Measurements from ENCODE around the gene SCARB1. TPM values are rescaled to one million over a fixed set of nuclear protein-coding genes. Genes with fewer than 3 reads are reported as not detected.

Gene SCARB1
- total RNA-seq, 2 donors from 2014 or later = 15.3 to 23.6 TPM

- ATAC-seq (no peak), DNase-seq (ENCODE audit: low spot score in 2 of 2) (no peak)
- peak overlapping the region in 1 of 2 donors; percentile 40 for H3K27ac Mint-ChIP-seq
- H3K36me3 Mint-ChIP-seq = peaks cover 0 to 6% of the 10 kb centered on the region in 2 donors
- H3K9me3 Mint-ChIP-seq = no peaks in the 10 kb centered on the region
Observed at GRCh38 chr12:124805876-124806668, 57.6 kb downstream of the SCARB1 start.

GRCh38 chr12:124805050-124805449, 58.6 kb downstream of the SCARB1 start:
- Mint-ChIP-seq H3K36me3 (peaks cover 0 to 6% of the 10 kb centered on the region in 2 donors), H3K9me3 (no peaks in the 10 kb centered on the region), H3K27ac (peak overlapping the region in 1 of 2 donors; percentile 25)
- ATAC-seq = no peak
- DNase-seq (ENCODE audit: low spot score in 2 of 2) = no peak

GRCh38 chr12:124804011-124804621, 59.5 kb downstream of the SCARB1 start:
- H3K36me3 Mint-ChIP-seq = peaks cover 0 to 6% of the 10 kb centered on the region in 2 donors
- no peaks in the 10 kb centered on the region for H3K9me3 Mint-ChIP-seq

GRCh38 chr12:124802361-124802760, 61.3 kb downstream of the SCARB1 start:
- ATAC-seq (no peak), DNase-seq (ENCODE audit: low spot score in 2 of 2) (no peak)
- H3K36me3 Mint-ChIP-seq = peaks cover 0 to 6% of the 10 kb centered on the region in 2 donors
- H3K9me3 Mint-ChIP-seq = no peaks in the 10 kb centered on the region
- H3K27ac Mint-ChIP-seq = no peak overlapping the region

More at GRCh38 chr12:124804011-124804621, 59.5 kb downstream of the SCARB1 start:
- no peak for ATAC-seq
- no peak for DNase-seq (ENCODE audit: low spot score in 2 of 2)
- no peak overlapping the region for H3K27ac Mint-ChIP-seq

GRCh38 chr12:124800506-124800905, 63.2 kb downstream of the SCARB1 start:
- H3K9me3 Mint-ChIP-seq = no peaks in the 10 kb centered on the region
- no peak for ATAC-seq
- H3K36me3 Mint-ChIP-seq = peaks cover 0 to 6% of the 10 kb centered on the region in 2 donors
- H3K27ac Mint-ChIP-seq = peak overlapping the region in 1 of 2 donors; percentile 62
- no peak for DNase-seq (ENCODE audit: low spot score in 2 of 2)

- Mint-ChIP-seq H3K36me3 (peaks cover 6% of the 10 kb centered on the region in 2 donors), H3K27ac (no peak overlapping the region), H3K9me3 (no peaks in the 10 kb centered on the region)
- DNase-seq (ENCODE audit: low spot score in 2 of 2) = no peak
- ATAC-seq = no peak
Observed at GRCh38 chr12:124797321-124797720, 66.3 kb downstream of the SCARB1 start.

GRCh38 chr12:124796303-124796960, 67.2 kb downstream of the SCARB1 start:
- ATAC-seq (peak; percentile 31 to 83), DNase-seq (ENCODE audit: low spot score in 2 of 2) (no peak)
- Mint-ChIP-seq H3K36me3 (peaks cover 6% of the 10 kb centered on the region in 2 donors), H3K27ac (peak overlapping the region in 1 of 2 donors; percentile 15), H3K9me3 (no peaks in the 10 kb centered on the region)

GRCh38 chr12:124795081-124795948, 68.3 kb downstream of the SCARB1 start:
- no peaks in the 10 kb centered on the region for H3K9me3 Mint-ChIP-seq
- no peak for ATAC-seq
- DNase-seq (ENCODE audit: low spot score in 2 of 2) = no peak
- no peak overlapping the region for H3K27ac Mint-ChIP-seq
- H3K36me3 Mint-ChIP-seq = peaks cover 6% of the 10 kb centered on the region in 2 donors

- no peak for DNase-seq (ENCODE audit: low spot score in 2 of 2)
- Mint-ChIP-seq H3K27ac (no peak overlapping the region), H3K36me3 (peaks cover 6% of the 10 kb centered on the region in 2 donors), H3K9me3 (no peaks in the 10 kb centered on the region)
- no peak for ATAC-seq
Observed at GRCh38 chr12:124792961-124793441, 70.7 kb downstream of the SCARB1 start.

- Mint-ChIP-seq H3K9me3 (no peaks in the 10 kb centered on the region), H3K27ac (no peak overlapping the region)
Observed at GRCh38 chr12:124792156-124792555, 71.5 kb downstream of the SCARB1 start.

GRCh38 chr12:124790650-124791400, 72.8 kb downstream of the SCARB1 start:
- ATAC-seq = no peak
- H3K9me3 Mint-ChIP-seq = no peaks in the 10 kb centered on the region
- peaks cover 6% of the 10 kb centered on the region in 2 donors for H3K36me3 Mint-ChIP-seq
- no peak overlapping the region for H3K27ac Mint-ChIP-seq
- no peak for DNase-seq (ENCODE audit: low spot score in 2 of 2)

More at GRCh38 chr12:124792156-124792555, 71.5 kb downstream of the SCARB1 start:
- no peak for DNase-seq (ENCODE audit: low spot score in 2 of 2)
- ATAC-seq = no peak
- H3K36me3 Mint-ChIP-seq = peaks cover 6% of the 10 kb centered on the region in 2 donors

GRCh38 chr12:124788936-124789555, 74.6 kb downstream of the SCARB1 start:
- no peak for ATAC-seq
- Mint-ChIP-seq H3K36me3 (peaks cover 4 to 5% of the 10 kb centered on the region in 2 donors), H3K9me3 (no peaks in the 10 kb centered on the region), H3K27ac (no peak overlapping the region)
- DNase-seq (ENCODE audit: low spot score in 2 of 2) = no peak

GRCh38 chr12:124786061-124786964, 77.4 kb downstream of the SCARB1 start:
- Mint-ChIP-seq H3K9me3 (no peaks in the 10 kb centered on the region), H3K27ac (no peak overlapping the region), H3K36me3 (no peaks in the 10 kb centered on the region)
- no peak for DNase-seq (ENCODE audit: low spot score in 2 of 2)
- no peak for ATAC-seq

- H3K36me3 Mint-ChIP-seq = no peaks in the 10 kb centered on the region
- H3K27ac Mint-ChIP-seq = no peak overlapping the region
- no peaks in the 10 kb centered on the region for H3K9me3 Mint-ChIP-seq
- ATAC-seq = no peak
- DNase-seq (ENCODE audit: low spot score in 2 of 2) = no peak
Observed at GRCh38 chr12:124784871-124785572, 78.6 kb downstream of the SCARB1 start.

All from activated naive CD4-positive, alpha-beta T cell treated with anti-CD3 and anti-CD28 coated beads, Interleukin-2, amount 50 U/mL, for 72 hours (primary cell).